Neural progenitor cell (in vitro differentiated cells): ENCODE measurements around the gene OPALIN. TPM values are rescaled to one million over a fixed set of nuclear protein-coding genes. Genes with fewer than 3 reads are reported as not detected.
A peak's percentile ranks its signal among the peaks of the same experiment; 100 is the strongest.

Experiments
- DNase-seq: peaks from one replicate; pipeline ENCODE4 v3.0.0-alpha.2; 2016; ENCODE audit warnings: low spot score
- H2AFZ ChIP-seq: fragments of 200-600 bp; sonication (generic); replicated peaks from 2 replicates; pipeline ENCODE4 v1.6.1; 2016; ENCODE audit warnings: antibody characterized with exemption
- H3F3A ChIP-seq: fragments of 200-600 bp; sonication (generic); 2 replicates; pipeline ENCODE4 v1.6.1; 2016; ENCODE audit warnings: antibody characterized with exemption, low read depth
- H3K27ac ChIP-seq: fragments of 200-600 bp; sonication (generic); 2 replicates; pipeline ENCODE4 v1.5.1; 2016; ENCODE audit warnings: mild to moderate bottlenecking
- H3K27me3 ChIP-seq: fragments of 200-600 bp; sonication (generic); 2 replicates; pipeline ENCODE4 v1.6.1; 2016; ENCODE audit warnings: mild to moderate bottlenecking, moderate library complexity
- H3K36me3 ChIP-seq: fragments of 200-600 bp; sonication (generic); 2 replicates; pipeline ENCODE4 v1.5.1; 2016
- H3K4me1 ChIP-seq: fragments of 200-600 bp; sonication (generic); 2 replicates; pipeline ENCODE4 v1.6.1; 2016; ENCODE audit warnings: mixed run types
- H3K4me2 ChIP-seq: fragments of 200-600 bp; sonication (generic); 2 replicates; pipeline ENCODE4 v1.6.1; 2016
- H3K4me3 ChIP-seq: fragments of 200-600 bp; sonication (generic); 2 replicates; pipeline ENCODE4 v1.5.1; 2016
- H3K79me2 ChIP-seq: fragments of 200-600 bp; sonication (generic); 2 replicates; pipeline ENCODE4 v1.6.1; 2016; ENCODE audit warnings: low read depth
- H3K9ac ChIP-seq: fragments of 200-600 bp; sonication (generic); 2 replicates; pipeline ENCODE4 v1.6.1; 2016
- H3K9me3 ChIP-seq: fragments of 200-600 bp; sonication (generic); 2 replicates; pipeline ENCODE4 v1.5.1; 2016; ENCODE audit warnings: low read depth
- H4K20me1 ChIP-seq: fragments of 200-600 bp; sonication (generic); 2 replicates; pipeline ENCODE4 v1.6.1; 2016; ENCODE audit warnings: low read depth
- H3K27ac Mint-ChIP-seq: 3 replicates; pipeline ENCODE4 v1.8.0; 2021; ENCODE audit warnings: mixed read lengths
- H3K27me3 Mint-ChIP-seq: 2 replicates; pipeline ENCODE4 v1.8.0; 2022; ENCODE audit warnings: low read depth, mild to moderate bottlenecking, inconsistent platforms, moderate library complexity, mixed read lengths; ENCODE audit not compliant: insufficient read depth
- H3K36me3 Mint-ChIP-seq: 3 replicates; pipeline ENCODE4 v1.8.0; 2021; ENCODE audit warnings: mixed read lengths
- H3K4me1 Mint-ChIP-seq: 3 replicates; pipeline ENCODE4 v1.8.0; 2021; ENCODE audit warnings: mixed read lengths
- H3K4me3 Mint-ChIP-seq: 3 replicates; pipeline ENCODE4 v1.8.0; 2021; ENCODE audit warnings: mild to moderate bottlenecking, moderate library complexity, mixed read lengths
- H3K9me3 Mint-ChIP-seq: 3 replicates; pipeline ENCODE4 v1.8.0; 2020; ENCODE audit warnings: mixed read lengths
- EZH2 ChIP-seq: fragments of 200-600 bp; sonication (generic); IDR thresholded peaks from 2 replicates; pipeline ENCODE4 v1.6.1; 2017; ENCODE audit warnings: antibody characterized with exemption, mild to moderate bottlenecking, moderate library complexity
- EZH2phosphoT487 ChIP-seq: fragments of 200-600 bp; sonication (generic); IDR thresholded peaks from 2 replicates; pipeline ENCODE4 v1.6.1; 2017; ENCODE audit warnings: antibody characterized with exemption
- total RNA-seq: library from RNA; depleted of rRNA; stranded (reverse); fragments of >200 nt; gene quantifications from 2 replicates; pipeline ENCODE4 v1.2.3, GENCODE V29; 2015; ENCODE audit warnings: low replicate concordance
- TF ChIP-seq, protein P1 (sequence below): fragments of 200-600 bp; sonication (generic); IDR thresholded peaks from 2 replicates; pipeline ENCODE4 v1.5.1; 2017; ENCODE audit warnings: antibody characterized with exemption, mild to moderate bottlenecking

The OPALIN gene
- total RNA-seq, 1 donor from 2014 or later: not detected

DNA sequence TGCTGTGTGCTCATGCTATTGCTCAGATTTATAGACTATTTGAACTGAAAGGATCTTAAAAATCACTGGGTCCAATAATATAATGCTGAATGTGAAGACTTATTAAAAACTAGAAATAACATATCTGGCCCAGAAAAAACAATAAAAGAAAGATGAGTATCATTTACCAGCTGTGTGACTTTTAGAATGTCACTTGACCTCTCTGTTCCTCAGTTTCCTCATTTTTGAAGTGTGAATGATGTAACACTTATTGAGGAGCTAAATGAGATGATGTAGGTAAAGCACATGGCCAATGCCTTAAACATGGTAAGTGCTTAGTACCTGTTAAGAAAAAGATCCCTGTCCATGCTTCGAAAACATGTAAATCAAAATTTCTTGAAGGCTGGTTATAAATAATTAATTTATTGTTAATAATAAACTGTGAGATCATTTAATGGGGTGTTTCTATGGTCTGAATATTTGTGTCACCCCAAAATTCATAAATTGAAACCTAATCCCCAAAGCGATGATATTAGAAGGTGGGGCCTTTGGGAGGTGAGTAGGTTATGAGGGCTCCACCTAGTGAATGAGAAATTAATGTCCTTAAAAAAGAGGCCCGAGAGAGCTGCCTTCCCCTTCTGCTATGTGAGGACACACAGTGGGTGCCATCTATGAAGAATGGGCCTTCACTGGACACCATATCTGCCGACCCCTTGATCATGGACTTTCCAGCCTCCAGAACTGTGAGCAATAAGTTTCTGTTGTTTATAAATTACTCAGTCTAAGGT is 41.6 kb downstream of the OPALIN start:
- Histone ChIP-seq H3K27ac (no peak overlapping the region), H3K4me3 (no peak overlapping the region), H3F3A (no peaks in the 10 kb centered on the region), H3K9ac (no peak overlapping the region), H3K4me2 (no peak overlapping the region), H4K20me1 (no peaks in the 10 kb centered on the region), H3K9me3 (no peaks in the 10 kb centered on the region), H3K36me3 (no peaks in the 10 kb centered on the region), H2AFZ (no peak overlapping the region), H3K27me3 (no peaks in the 10 kb centered on the region), H3K79me2 (no peaks in the 10 kb centered on the region), H3K4me1 (no peaks in the 10 kb centered on the region)
- Mint-ChIP-seq H3K27ac (no peak overlapping the region), H3K27me3 (no peaks in the 10 kb centered on the region), H3K4me3 (no peak overlapping the region), H3K4me1 (peaks cover 4% of the 10 kb centered on the region), H3K36me3 (no peaks in the 10 kb centered on the region), H3K9me3 (no peaks in the 10 kb centered on the region)
- no peak for DNase-seq
- TF ChIP-seq EZH2 (no peak), EZH2phosphoT487 (no peak)
- TF ChIP-seq, protein P1, sequence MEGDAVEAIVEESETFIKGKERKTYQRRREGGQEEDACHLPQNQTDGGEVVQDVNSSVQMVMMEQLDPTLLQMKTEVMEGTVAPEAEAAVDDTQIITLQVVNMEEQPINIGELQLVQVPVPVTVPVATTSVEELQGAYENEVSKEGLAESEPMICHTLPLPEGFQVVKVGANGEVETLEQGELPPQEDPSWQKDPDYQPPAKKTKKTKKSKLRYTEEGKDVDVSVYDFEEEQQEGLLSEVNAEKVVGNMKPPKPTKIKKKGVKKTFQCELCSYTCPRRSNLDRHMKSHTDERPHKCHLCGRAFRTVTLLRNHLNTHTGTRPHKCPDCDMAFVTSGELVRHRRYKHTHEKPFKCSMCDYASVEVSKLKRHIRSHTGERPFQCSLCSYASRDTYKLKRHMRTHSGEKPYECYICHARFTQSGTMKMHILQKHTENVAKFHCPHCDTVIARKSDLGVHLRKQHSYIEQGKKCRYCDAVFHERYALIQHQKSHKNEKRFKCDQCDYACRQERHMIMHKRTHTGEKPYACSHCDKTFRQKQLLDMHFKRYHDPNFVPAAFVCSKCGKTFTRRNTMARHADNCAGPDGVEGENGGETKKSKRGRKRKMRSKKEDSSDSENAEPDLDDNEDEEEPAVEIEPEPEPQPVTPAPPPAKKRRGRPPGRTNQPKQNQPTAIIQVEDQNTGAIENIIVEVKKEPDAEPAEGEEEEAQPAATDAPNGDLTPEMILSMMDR: no peak

DNA sequence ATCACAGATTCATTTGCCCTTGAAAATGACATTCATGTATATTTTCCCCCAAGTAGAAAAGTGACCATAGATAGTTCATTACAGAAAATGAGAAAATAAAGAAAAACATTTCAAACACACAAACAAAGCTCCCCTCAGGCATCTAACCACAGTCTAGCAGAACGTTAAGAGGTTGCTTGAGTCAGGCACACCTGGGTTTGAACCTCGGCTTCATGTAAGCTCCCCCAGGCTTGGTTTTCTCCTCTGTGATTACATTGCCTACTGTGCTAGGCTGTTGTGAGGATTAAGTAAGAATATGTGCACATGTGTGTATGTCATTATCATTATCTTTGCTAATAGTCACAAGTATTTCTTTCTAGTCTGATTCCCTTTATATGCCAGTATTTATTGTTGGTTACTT is 45.5 kb downstream of the OPALIN start:
- Histone ChIP-seq H2AFZ (no peak overlapping the region), H3K79me2 (no peaks in the 10 kb centered on the region), H3K27ac (no peak overlapping the region), H3K9me3 (no peaks in the 10 kb centered on the region), H3F3A (peaks cover 35% of the 10 kb centered on the region), H3K9ac (no peak overlapping the region), H3K4me1 (peaks cover 37% of the 10 kb centered on the region), H3K27me3 (no peaks in the 10 kb centered on the region), H3K4me2 (no peak overlapping the region), H3K36me3 (no peaks in the 10 kb centered on the region), H4K20me1 (no peaks in the 10 kb centered on the region), H3K4me3 (no peak overlapping the region)
- H3K27ac Mint-ChIP-seq: no peak overlapping the region
- no peaks in the 10 kb centered on the region for H3K27me3 Mint-ChIP-seq
- no peak overlapping the region for H3K4me3 Mint-ChIP-seq
- TF ChIP-seq EZH2: no peak
- TF ChIP-seq, protein P1: no peak
- no peak for TF ChIP-seq EZH2phosphoT487
- no peaks in the 10 kb centered on the region for H3K36me3 Mint-ChIP-seq
- no peak for DNase-seq
- no peaks in the 10 kb centered on the region for H3K9me3 Mint-ChIP-seq
- H3K4me1 Mint-ChIP-seq: peaks cover 27% of the 10 kb centered on the region

DNA sequence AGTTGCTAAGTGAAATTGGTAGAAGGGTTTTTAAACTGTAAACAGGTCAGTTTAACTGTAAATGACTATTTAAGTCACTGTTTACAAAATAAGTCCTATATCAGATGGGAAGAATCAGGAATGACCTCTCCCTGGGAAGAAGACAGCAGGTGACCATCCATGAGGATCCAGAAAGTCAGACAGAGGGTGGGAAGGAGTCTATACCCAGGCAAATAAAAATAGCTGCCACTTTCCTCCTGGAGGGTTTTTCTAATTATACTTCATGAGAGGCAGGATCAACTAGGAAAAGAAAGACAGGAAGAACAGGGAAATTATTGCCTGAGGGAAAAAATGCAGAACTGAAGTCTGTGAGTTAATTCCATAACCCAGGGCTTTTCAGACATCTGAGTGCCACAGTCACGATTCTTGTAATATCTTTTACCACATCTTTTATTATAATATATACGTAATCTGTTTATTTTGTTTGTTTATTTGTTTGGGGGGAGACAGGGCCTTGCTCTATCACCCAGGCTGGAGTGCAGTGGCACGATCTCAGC is 47.6 kb downstream of the OPALIN start:
- Histone ChIP-seq H3K4me2 (no peak overlapping the region), H3K4me3 (no peak overlapping the region), H3K27me3 (no peaks in the 10 kb centered on the region), H3K79me2 (no peaks in the 10 kb centered on the region), H3K9me3 (no peaks in the 10 kb centered on the region), H3F3A (peaks cover 41% of the 10 kb centered on the region), H3K36me3 (no peaks in the 10 kb centered on the region), H3K27ac (peak overlapping the region; percentile 93), H3K4me1 (peaks cover 43% of the 10 kb centered on the region), H4K20me1 (no peaks in the 10 kb centered on the region), H2AFZ (no peak overlapping the region), H3K9ac (no peak overlapping the region)
- no peak for DNase-seq
- Mint-ChIP-seq H3K36me3 (no peaks in the 10 kb centered on the region), H3K4me1 (peaks cover 27% of the 10 kb centered on the region), H3K9me3 (no peaks in the 10 kb centered on the region), H3K27ac (no peak overlapping the region), H3K27me3 (no peaks in the 10 kb centered on the region), H3K4me3 (no peak overlapping the region)
- TF ChIP-seq EZH2 (no peak), EZH2phosphoT487 (no peak)
- TF ChIP-seq, protein P1: no peak
